ENCODE data around the gene FAM81B. TPM values are rescaled to one million over a fixed set of nuclear protein-coding genes. Genes with fewer than 3 reads are reported as not detected.

FAM81B gene
- total and polyA plus RNA-seq, 3 donors from 2014 or later: 27.1 to 65.2 (median 63.3) TPM

GRCh38 chr5:95375591-95375990, 15.6 kb upstream of the FAM81B start:
- no peaks in the 10 kb centered on the region for H3K36me3 ChIP-seq (ENCODE audit: low read depth, missing control alignments)
- intact Hi-C loops (cut with DNase I; ENCODE audit: low total_unique reads): no loop called here
- TF ChIP-seq CTCF (IDR thresholded peaks at IDR 0.05): no peak
- no peak for TF ChIP-seq POLR2A (IDR thresholded peaks at IDR 0.05)
- 70 to 78% methylated on average over 4 of the region's 4 CpGs for WGBS, 2 donors
- no peak for DNase-seq
- H3K4me3 ChIP-seq: no peak overlapping the region
- H3K27ac ChIP-seq: no peak overlapping the region
- no peaks in the 10 kb centered on the region for H3K4me1 ChIP-seq
- no peaks in the 10 kb centered on the region for H3K9me3 ChIP-seq
- no peaks in the 10 kb centered on the region for H3K27me3 ChIP-seq

GRCh38 chr5:95379133-95379532, 12.0 kb upstream of the FAM81B start:
- Histone ChIP-seq H3K36me3 (ENCODE audit: low read depth, missing control alignments) (no peaks in the 10 kb centered on the region), H3K27me3 (no peaks in the 10 kb centered on the region), H3K27ac (no peak overlapping the region), H3K4me3 (no peak overlapping the region), H3K9me3 (no peaks in the 10 kb centered on the region), H3K4me1 (no peaks in the 10 kb centered on the region)
- intact Hi-C loops (cut with DNase I; ENCODE audit: low total_unique reads): no loop called here
- TF ChIP-seq POLR2A (IDR thresholded peaks at IDR 0.05): no peak
- no peak for TF ChIP-seq CTCF (IDR thresholded peaks at IDR 0.05)
- DNase-seq: no peak
- 84 to 96% methylated on average over 2 of the region's 2 CpGs for WGBS, 2 donors

- intact Hi-C loops (cut with DNase I; ENCODE audit: low total_unique reads): no loop called here
Observed at GRCh38 chr5:95380103-95380628, 11.0 kb upstream of the FAM81B start.

GRCh38 chr5:95382801-95383200, 8.4 kb upstream of the FAM81B start:
- intact Hi-C loops (cut with DNase I; ENCODE audit: low total_unique reads): no loop called here
- H3K27me3 ChIP-seq: no peaks in the 10 kb centered on the region
- H3K9me3 ChIP-seq: no peaks in the 10 kb centered on the region
- DNase-seq: no peak
- no peak for TF ChIP-seq POLR2A (IDR thresholded peaks at IDR 0.05)
- TF ChIP-seq CTCF (IDR thresholded peaks at IDR 0.05): no peak
- no peak overlapping the region for H3K4me3 ChIP-seq
- H3K36me3 ChIP-seq (ENCODE audit: low read depth, missing control alignments): no peaks in the 10 kb centered on the region
- 31 to 36% methylated on average over 4 of the region's 4 CpGs for WGBS, 2 donors
- H3K4me1 ChIP-seq: no peaks in the 10 kb centered on the region
- H3K27ac ChIP-seq: no peak overlapping the region

More at GRCh38 chr5:95380103-95380628, 11.0 kb upstream of the FAM81B start:
- Histone ChIP-seq H3K27me3 (no peaks in the 10 kb centered on the region), H3K4me1 (no peaks in the 10 kb centered on the region), H3K36me3 (ENCODE audit: low read depth, missing control alignments) (no peaks in the 10 kb centered on the region), H3K9me3 (no peaks in the 10 kb centered on the region), H3K27ac (no peak overlapping the region), H3K4me3 (no peak overlapping the region)
- no peak for DNase-seq
- 74 to 79% methylated on average over 5 of the region's 5 CpGs for WGBS, 2 donors
- no peak for TF ChIP-seq CTCF (IDR thresholded peaks at IDR 0.05)
- no peak for TF ChIP-seq POLR2A (IDR thresholded peaks at IDR 0.05)

GRCh38 chr5:95384485-95385213, 6.5 kb upstream of the FAM81B start:
- Histone ChIP-seq H3K36me3 (ENCODE audit: low read depth, missing control alignments) (no peaks in the 10 kb centered on the region), H3K4me1 (no peaks in the 10 kb centered on the region), H3K4me3 (no peak overlapping the region), H3K27ac (no peak overlapping the region), H3K27me3 (no peaks in the 10 kb centered on the region), H3K9me3 (no peaks in the 10 kb centered on the region)
- TF ChIP-seq POLR2A (IDR thresholded peaks at IDR 0.05): no peak
- TF ChIP-seq CTCF (IDR thresholded peaks at IDR 0.05): no peak
- intact Hi-C loops (cut with DNase I; ENCODE audit: low total_unique reads): no loop called here
- 72 to 95% methylated on average over 5 of the region's 5 CpGs for WGBS, 2 donors
- DNase-seq: no peak
